H9 (cell line): ENCODE data around the gene MYL3. TPM values are rescaled to one million over a fixed set of nuclear protein-coding genes. Genes with fewer than 3 reads are reported as not detected.

ENCODE experiments used
- DNase-seq: peaks from one replicate; pipeline ENCODE4 v3.0.0-alpha.2; 2017
- H2AFZ ChIP-seq: one replicate; pipeline ENCODE4 v1.6.1; 2013; ENCODE audit warnings: mild to moderate bottlenecking, low read length, control low read depth, moderate library complexity
- H2AK5ac ChIP-seq: 2 replicates; pipeline ENCODE4 v1.6.1; 2013; ENCODE audit warnings: low read length, control low read depth, mixed read lengths; ENCODE audit not compliant: insufficient read length
- H2BK120ac ChIP-seq: one replicate; pipeline ENCODE4 v1.6.1; 2013; ENCODE audit warnings: low read depth, mild to moderate bottlenecking, low read length, control low read depth, inconsistent platforms; ENCODE audit not compliant: poor library complexity, severe bottlenecking
- H2BK12ac ChIP-seq: 2 replicates; pipeline ENCODE4 v1.6.1; 2013; ENCODE audit warnings: low read length, control low read depth, mixed read lengths, low read depth; ENCODE audit not compliant: insufficient read length
- H2BK15ac ChIP-seq: 2 replicates; pipeline ENCODE4 v1.6.1; 2013; ENCODE audit warnings: low read depth, low read length, control low read depth
- H2BK20ac ChIP-seq: one replicate; pipeline ENCODE4 v1.6.1; 2013; ENCODE audit warnings: low read depth, mild to moderate bottlenecking, low read length, control low read depth, inconsistent platforms; ENCODE audit not compliant: poor library complexity, severe bottlenecking
- H2BK5ac ChIP-seq: 2 replicates; pipeline ENCODE4 v1.6.1; 2013; ENCODE audit warnings: low read length, control low read depth, mixed read lengths; ENCODE audit not compliant: insufficient read length
- H3K14ac ChIP-seq: 2 replicates; pipeline ENCODE4 v1.6.1; 2013; ENCODE audit warnings: low read length, control low read depth; ENCODE audit not compliant: insufficient read depth
- H3K18ac ChIP-seq: 2 replicates; pipeline ENCODE4 v1.6.1; 2013; ENCODE audit warnings: low read depth, mild to moderate bottlenecking, mixed read lengths, low read length, control low read depth; ENCODE audit not compliant: insufficient read length
- H3K23ac ChIP-seq: 2 replicates; pipeline ENCODE4 v1.6.1; 2013; ENCODE audit warnings: low read length, control low read depth, mixed read lengths, low read depth; ENCODE audit not compliant: insufficient read length
- H3K23me2 ChIP-seq: 2 replicates; pipeline ENCODE4 v1.6.1; 2013; ENCODE audit warnings: low read depth, mild to moderate bottlenecking, mixed read lengths, low read length, control low read depth; ENCODE audit not compliant: insufficient read length, poor library complexity, severe bottlenecking
- H3K27ac ChIP-seq: 2 replicates; pipeline ENCODE4 v1.5.1; 2013; ENCODE audit warnings: low read length, control low read depth, mixed read lengths, low read depth; ENCODE audit not compliant: insufficient read length
- H3K27me3 ChIP-seq: 2 replicates; pipeline ENCODE4 v1.6.1; 2013; ENCODE audit warnings: low read length, control low read depth, inconsistent platforms; ENCODE audit not compliant: insufficient read depth
- H3K4ac ChIP-seq: 2 replicates; pipeline ENCODE4 v1.6.1; 2013; ENCODE audit warnings: low read depth, mild to moderate bottlenecking, control low read depth, inconsistent platforms, low read length, moderate library complexity
- H3K4me1 ChIP-seq: 2 replicates; pipeline ENCODE4 v1.6.1; 2013; ENCODE audit warnings: low read length, control low read depth, inconsistent platforms; ENCODE audit not compliant: insufficient read depth
- H3K4me2 ChIP-seq: 2 replicates; pipeline ENCODE4 v1.6.1; 2013; ENCODE audit warnings: low read length, control low read depth, mixed read lengths; ENCODE audit not compliant: insufficient read length, insufficient read depth
- H3K56ac ChIP-seq: 2 replicates; pipeline ENCODE4 v1.6.1; 2013; ENCODE audit warnings: low read depth, mild to moderate bottlenecking, mixed read lengths, low read length, control low read depth; ENCODE audit not compliant: insufficient read length
- H3K79me1 ChIP-seq: 2 replicates; pipeline ENCODE4 v1.6.1; 2013; ENCODE audit warnings: low read depth, mild to moderate bottlenecking, moderate library complexity, low read length, control low read depth, inconsistent platforms; ENCODE audit not compliant: insufficient read depth, poor library complexity, severe bottlenecking
- H3K79me2 ChIP-seq: 2 replicates; pipeline ENCODE4 v1.6.1; 2013; ENCODE audit warnings: low read length, control low read depth, inconsistent platforms; ENCODE audit not compliant: insufficient read depth
- H3K9ac ChIP-seq: 2 replicates; pipeline ENCODE4 v1.6.1; 2013; ENCODE audit warnings: low read length, control low read depth, mixed read lengths; ENCODE audit not compliant: insufficient read length; ENCODE audit errors: extremely low read depth
- H3K9me3 ChIP-seq: one replicate; pipeline ENCODE4 v1.6.1; 2013; ENCODE audit warnings: low read depth, low read length, inconsistent platforms; ENCODE audit not compliant: control insufficient read depth
- H3T11ph ChIP-seq: one replicate; pipeline ENCODE4 v1.6.1; 2013; ENCODE audit warnings: mild to moderate bottlenecking, low read length, control low read depth, inconsistent platforms
- H4K20me1 ChIP-seq: one replicate; pipeline ENCODE4 v1.6.1; 2013; ENCODE audit not compliant: control insufficient read depth, insufficient read length, insufficient read depth
- H4K5ac ChIP-seq: 2 replicates; pipeline ENCODE4 v1.6.1; 2013; ENCODE audit warnings: low read depth, mild to moderate bottlenecking, mixed read lengths, low read length, control low read depth; ENCODE audit not compliant: insufficient read length
- H4K8ac ChIP-seq: replicated peaks from 2 replicates; pipeline ENCODE4 v1.6.1; 2013; ENCODE audit warnings: low read length, control low read depth, mixed read lengths, low read depth; ENCODE audit not compliant: insufficient read length
- H4K91ac ChIP-seq: 2 replicates; pipeline ENCODE4 v1.6.1; 2013; ENCODE audit warnings: low read depth, mild to moderate bottlenecking, moderate library complexity, mixed read lengths, low read length, control low read depth; ENCODE audit not compliant: insufficient read length
- H3K27ac Mint-ChIP-seq, 3 experiments: 2 replicates in 2 of 3; 3 replicates in 1 of 3; pipeline ENCODE4 v1.8.0; 2020 to 2021; ENCODE audit warnings: mixed read lengths in 3 of 3, mild to moderate bottlenecking in 1 of 3, moderate library complexity in 1 of 3
- H3K27me3 Mint-ChIP-seq: 2 replicates; pipeline ENCODE4 v1.8.0; 2021; ENCODE audit warnings: low read depth, mild to moderate bottlenecking, moderate library complexity, mixed read lengths
- H3K36me3 Mint-ChIP-seq, 3 experiments: 2 replicates in 2 of 3; 3 replicates in 1 of 3; pipeline ENCODE4 v1.8.0; 2020 to 2021; ENCODE audit warnings: low read depth in 3 of 3, mixed read lengths in 3 of 3; ENCODE audit not compliant: insufficient read depth in 1 of 3
- H3K4me1 Mint-ChIP-seq, 2 experiments: 2 replicates each; pipeline ENCODE4 v1.8.0; 2020; ENCODE audit warnings: mixed read lengths in 2 of 2
- H3K4me3 Mint-ChIP-seq, 2 experiments: 2 replicates in 1 of 2; 3 replicates in 1 of 2; pipeline ENCODE4 v1.8.0; 2020 to 2021; ENCODE audit warnings: mild to moderate bottlenecking in 2 of 2, mixed read lengths in 2 of 2, moderate library complexity in 1 of 2
- H3K9me3 Mint-ChIP-seq, 2 experiments: 2 replicates in 1 of 2; 3 replicates in 1 of 2; pipeline ENCODE4 v1.8.0; 2020; ENCODE audit warnings: mild to moderate bottlenecking in 2 of 2, mixed read lengths in 2 of 2, moderate library complexity in 1 of 2
- WGBS: extraction: QIAGEN DNeasy Blood & Tissue Kit; methylation state at CpG from one replicate; pipeline ENCODE4 v1.1.7; 2013; ENCODE audit warnings: missing lambda C conversion rate, low lambda C conversion rate, mixed read lengths; ENCODE audit not compliant: insufficient read length; ENCODE audit errors: extremely low coverage; 5-methylcytosine and 5-hydroxymethylcytosine counted together
- total RNA-seq: library from RNA; stranded (reverse); gene quantifications from 2 replicates; pipeline ENCODE4 v1.2.1, GENCODE V29; 2021
- TF ChIP-seq, protein P1 (sequence below): fragments of 200-600 bp; sonication (generic); conservative IDR thresholded peaks from 3 replicates; pipeline ENCODE4 v1.8.0; 2021; ENCODE audit warnings: antibody characterized with exemption, mild to moderate bottlenecking

The MYL3 gene
- total RNA-seq, 1 experiment from 2014 or later = 0.24 TPM

DNA sequence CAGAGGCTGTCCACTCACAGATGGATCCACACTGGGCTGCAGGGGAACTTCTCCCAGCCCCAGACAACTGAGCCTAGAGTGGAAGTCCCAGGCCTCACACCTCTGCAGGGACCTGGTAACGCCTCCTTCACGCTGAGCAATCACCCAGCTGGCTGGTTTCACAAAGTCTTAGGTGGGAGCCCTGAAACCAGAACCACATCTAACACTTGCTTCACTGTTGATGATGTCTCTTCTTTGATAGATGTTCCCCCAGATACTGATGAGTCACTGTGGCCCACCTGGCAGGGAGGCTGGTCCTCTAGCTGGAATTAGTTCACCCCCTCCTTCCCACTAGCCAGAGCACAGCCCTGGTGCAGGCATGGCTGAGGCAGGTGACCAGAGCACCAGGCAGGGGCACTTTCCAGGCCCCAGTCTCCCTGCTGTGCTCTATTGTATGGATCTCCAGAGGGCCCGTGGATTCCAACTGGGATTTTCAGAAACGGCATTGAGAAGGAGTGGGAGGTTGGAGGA is 33.5 kb downstream of the MYL3 start:
- no peak for DNase-seq
- H3T11ph ChIP-seq = no peak overlapping the region
- no peak overlapping the region for H4K5ac ChIP-seq
- Mint-ChIP-seq H3K36me3 (no peaks in the 10 kb centered on the region; a peak in 1 of 7 replicates), H3K27me3 (peaks cover 8% of the 10 kb centered on the region), H3K27ac (no peak overlapping the region; a peak in 2 of 7 replicates), H3K4me3 (no peak overlapping the region), H3K9me3 (no peaks in the 10 kb centered on the region; a peak in 1 of 5 replicates), H3K4me1 (peaks cover 10 to 21% of the 10 kb centered on the region in 2 experiments)
- H2AK5ac ChIP-seq = no peak overlapping the region
- H3K9ac ChIP-seq = no peak overlapping the region
- no peak overlapping the region for H3K4ac ChIP-seq
- no peaks in the 10 kb centered on the region for H3K79me1 ChIP-seq
- H2BK5ac ChIP-seq = no peak overlapping the region
- TF ChIP-seq, protein P1, sequence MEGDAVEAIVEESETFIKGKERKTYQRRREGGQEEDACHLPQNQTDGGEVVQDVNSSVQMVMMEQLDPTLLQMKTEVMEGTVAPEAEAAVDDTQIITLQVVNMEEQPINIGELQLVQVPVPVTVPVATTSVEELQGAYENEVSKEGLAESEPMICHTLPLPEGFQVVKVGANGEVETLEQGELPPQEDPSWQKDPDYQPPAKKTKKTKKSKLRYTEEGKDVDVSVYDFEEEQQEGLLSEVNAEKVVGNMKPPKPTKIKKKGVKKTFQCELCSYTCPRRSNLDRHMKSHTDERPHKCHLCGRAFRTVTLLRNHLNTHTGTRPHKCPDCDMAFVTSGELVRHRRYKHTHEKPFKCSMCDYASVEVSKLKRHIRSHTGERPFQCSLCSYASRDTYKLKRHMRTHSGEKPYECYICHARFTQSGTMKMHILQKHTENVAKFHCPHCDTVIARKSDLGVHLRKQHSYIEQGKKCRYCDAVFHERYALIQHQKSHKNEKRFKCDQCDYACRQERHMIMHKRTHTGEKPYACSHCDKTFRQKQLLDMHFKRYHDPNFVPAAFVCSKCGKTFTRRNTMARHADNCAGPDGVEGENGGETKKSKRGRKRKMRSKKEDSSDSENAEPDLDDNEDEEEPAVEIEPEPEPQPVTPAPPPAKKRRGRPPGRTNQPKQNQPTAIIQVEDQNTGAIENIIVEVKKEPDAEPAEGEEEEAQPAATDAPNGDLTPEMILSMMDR = no peak
- H3K27me3 ChIP-seq = no peaks in the 10 kb centered on the region
- no peak overlapping the region for H3K14ac ChIP-seq
- H3K4me2 ChIP-seq = no peak overlapping the region
- H3K4me1 ChIP-seq = no peaks in the 10 kb centered on the region
- H3K18ac ChIP-seq = no peak overlapping the region
- H3K9me3 ChIP-seq = no peaks in the 10 kb centered on the region
- H2BK15ac ChIP-seq = no peak overlapping the region
- WGBS = no CpG with 5 or more reads among the region's 4 CpGs
- no peak overlapping the region for H3K23ac ChIP-seq
- H3K27ac ChIP-seq = no peak overlapping the region
- H4K20me1 ChIP-seq = no peaks in the 10 kb centered on the region
- no peak overlapping the region for H4K91ac ChIP-seq
- no peak overlapping the region for H4K8ac ChIP-seq
- no peaks in the 10 kb centered on the region for H3K79me2 ChIP-seq
- H2BK120ac ChIP-seq = no peak overlapping the region
- no peak overlapping the region for H2BK20ac ChIP-seq
- H2BK12ac ChIP-seq = no peak overlapping the region
- no peak overlapping the region for H3K56ac ChIP-seq
- no peak overlapping the region for H2AFZ ChIP-seq
- H3K23me2 ChIP-seq = no peaks in the 10 kb centered on the region
